G401.6 (cell line): Measurements from ENCODE around the gene CUEDC1.
"Not testable (repeated sequence)": the region's sequence is repeated elsewhere in the genome, so short reads cannot be mapped to it uniquely, and the experiment has no call there.

Source experiments
- FAIRE-seq: peaks from 2 replicates; lab custom pipeline; 2012; peaks lifted over from hg19 to GRCh38; lab: Jason Lieb, UNC

The CUEDC1 gene

GRCh38 chr17:57859601-57860413, 95.4 kb downstream of the CUEDC1 start:
- FAIRE-seq, result no peak

- FAIRE-seq, result no peak
Observed at GRCh38 chr17:57858838-57859237, 96.4 kb downstream of the CUEDC1 start.

GRCh38 chr17:57856792-57857620, 98.2 kb downstream of the CUEDC1 start:
- FAIRE-seq, result no peak

GRCh38 chr17:57855391-57856035, 99.7 kb downstream of the CUEDC1 start:
- FAIRE-seq, result no peak

GRCh38 chr17:57853695-57854094, 101.5 kb downstream of the CUEDC1 start:
- no peak for FAIRE-seq

GRCh38 chr17:57852955-57853328, 102.3 kb downstream of the CUEDC1 start:
- no peak for FAIRE-seq

GRCh38 chr17:57852092-57852954, 102.9 kb downstream of the CUEDC1 start:
- FAIRE-seq, result no peak

GRCh38 chr17:57849874-57850754, 105.1 kb downstream of the CUEDC1 start, which contains the start of gene MRPS23:
MRPS23 (minus strand) TSS chr17:57850044; CDS start chr17:57850010, 34 bp downstream.
- peak; percentile 95 for FAIRE-seq

GRCh38 chr17:57849163-57849873, 105.9 kb downstream of the CUEDC1 start:
- no peak for FAIRE-seq

- FAIRE-seq, result not testable (repeated sequence)
Observed at GRCh38 chr17:57846056-57846945, 108.9 kb downstream of the CUEDC1 start.

GRCh38 chr17:57842280-57842679, 112.9 kb downstream of the CUEDC1 start:
- FAIRE-seq, result no peak

GRCh38 chr17:57839571-57839923, 115.7 kb downstream of the CUEDC1 start:
- no peak for FAIRE-seq

- no peak for FAIRE-seq
Observed at GRCh38 chr17:57838857-57839570, 116.2 kb downstream of the CUEDC1 start.

- no peak for FAIRE-seq
Observed at GRCh38 chr17:57838453-57838852, 116.8 kb downstream of the CUEDC1 start.

- no peak for FAIRE-seq
Observed at GRCh38 chr17:57835333-57835900, 119.8 kb downstream of the CUEDC1 start.

- FAIRE-seq, result no peak
Observed at GRCh38 chr17:57834146-57834741, 121.0 kb downstream of the CUEDC1 start.

- FAIRE-seq, result peak; percentile 71
Observed at GRCh38 chr17:57833179-57833939, 121.9 kb downstream of the CUEDC1 start.
